HepG2 (cell line): ENCODE data around the gene REPIN1. TPM values are rescaled to one million over a fixed set of nuclear protein-coding genes. Genes with fewer than 3 reads are reported as not detected.

Experiments
- CAMTA2 ChIP-seq: sonication (generic); formaldehyde crosslinking; IDR thresholded peaks from 2 replicates; pipeline ENCODE4 v1.4.0; 2020; ENCODE audit warnings: mild to moderate bottlenecking, missing genetic modification reagents, borderline replicate concordance
- CREB1 ChIP-seq, 2 experiments: fragments of 450-650 bp in 1 of 2; IDR thresholded peaks; 2 replicates each; pipeline ENCODE4 v1.6.1; 2016 to 2017; ENCODE audit warnings: control low read depth in 1 of 2, mild to moderate bottlenecking in 1 of 2, missing compliant biosample characterization in 1 of 2, missing genetic modification characterization in 1 of 2
- KDM5B ChIP-seq: sonication (generic); formaldehyde crosslinking; IDR thresholded peaks from 2 replicates; pipeline ENCODE4 v1.4.0; 2020; ENCODE audit warnings: missing genetic modification reagents, mild to moderate bottlenecking, borderline replicate concordance
- MBD4 ChIP-seq: IDR thresholded peaks from 2 replicates; pipeline ENCODE4 v1.6.1; 2012; ENCODE audit warnings: low read length, inconsistent platforms, borderline replicate concordance
- NR2F1 ChIP-seq, 2 experiments: fragments of 450-650 bp in 1 of 2; formaldehyde crosslinking in 1 of 2; IDR thresholded peaks; 2 replicates each; pipeline versions ENCODE4 v1.5.0 to v1.6.1; 2016 to 2020; ENCODE audit warnings: mild to moderate bottlenecking in 1 of 2, missing compliant biosample characterization in 1 of 2, missing genetic modification reagents in 1 of 2, moderate library complexity in 1 of 2
- PHF21A ChIP-seq: sonication (generic); formaldehyde crosslinking; IDR thresholded peaks from 2 replicates; pipeline ENCODE4 v1.5.0; 2020; ENCODE audit warnings: mild to moderate bottlenecking, missing genetic modification reagents
- PREB ChIP-seq: sonication (generic); formaldehyde crosslinking; IDR thresholded peaks from 2 replicates; pipeline ENCODE4 v1.4.0; 2020; ENCODE audit warnings: missing genetic modification reagents
- RNF219 ChIP-seq: sonication (generic); formaldehyde crosslinking; IDR thresholded peaks from 2 replicates; pipeline ENCODE4 v1.5.0; 2020; ENCODE audit warnings: mild to moderate bottlenecking, missing genetic modification reagents
- SIN3B ChIP-seq: fragments of 150-350 bp; IDR thresholded peaks from 2 replicates; pipeline ENCODE4 v1.6.1; 2014; ENCODE audit warnings: low read length
- ZBED4 ChIP-seq: sonication (generic); formaldehyde crosslinking; IDR thresholded peaks from 2 replicates; pipeline ENCODE4 v1.4.0; 2020; ENCODE audit warnings: missing genetic modification reagents, borderline replicate concordance
- ZKSCAN8 ChIP-seq: IDR thresholded peaks from 2 replicates; pipeline ENCODE4 v1.6.1; 2016; ENCODE audit warnings: borderline replicate concordance, missing genetic modification reagents, missing compliant biosample characterization
- ZNF329 ChIP-seq: sonication (generic); formaldehyde crosslinking; IDR thresholded peaks from 2 replicates; pipeline ENCODE4 v1.9.0; 2021; ENCODE audit warnings: low read depth, mild to moderate bottlenecking, missing genetic modification reagents
- ZNF546 ChIP-seq: sonication (generic); formaldehyde crosslinking; conservative IDR thresholded peaks from 2 replicates; pipeline ENCODE4 v1.8.1; 2023; ENCODE audit warnings: mild to moderate bottlenecking, missing genetic modification reagents
- ZNF564 ChIP-seq: sonication (generic); formaldehyde crosslinking; IDR thresholded peaks from 2 replicates; pipeline ENCODE4 v1.8.1; 2023; ENCODE audit warnings: mild to moderate bottlenecking, missing genetic modification reagents
- ZNF644 ChIP-seq: IDR thresholded peaks from 2 replicates; pipeline ENCODE4 v1.6.1; 2016; ENCODE audit warnings: low read depth
- ZNF691 ChIP-seq: sonication (generic); formaldehyde crosslinking; IDR thresholded peaks from 2 replicates; pipeline ENCODE4 v1.4.0; 2020; ENCODE audit warnings: missing genetic modification reagents, low read depth, mild to moderate bottlenecking, borderline replicate concordance
- ZNF782 ChIP-seq: sonication (generic); formaldehyde crosslinking; IDR thresholded peaks from 2 replicates; pipeline ENCODE4 v1.4.0; 2020; ENCODE audit warnings: missing genetic modification reagents, mild to moderate bottlenecking, borderline replicate concordance
- polyA plus RNA-seq, 8 experiments: library from polyadenylated mRNA; depleted of rRNA in 3 of 8; stranded (reverse) in 7 of 8; unstranded in 1 of 8; fragments of >200 nt; fragmentation: Illumina TruSeq in 4 of 8; extraction: Trizol in 4 of 8; gene quantifications; 2 replicates each; pipeline versions ENCODE4 v1.2.1 to v1.2.3, GENCODE V29; 2011 to 2016; ENCODE audit warnings: low read depth in 4 of 8, missing spikeins in 1 of 8, mixed read lengths in 1 of 8; ENCODE audit not compliant: insufficient read depth in 1 of 8
- total RNA-seq, 5 experiments: library from RNA; depleted of rRNA; stranded (reverse); fragments of >200 nt; fragmentation: Illumina TruSeq; extraction: Trizol; gene quantifications; 2 replicates each; pipeline ENCODE4 v1.2.3, GENCODE V29; 2016; ENCODE audit warnings: low read depth in 1 of 5
- TF ChIP-seq, protein P1 (sequence below): sonication (generic); formaldehyde crosslinking; conservative IDR thresholded peaks from 2 replicates; pipeline ENCODE4 v1.4.0; 2020; ENCODE audit warnings: missing genetic modification reagents

REPIN1 gene
- total and polyA plus RNA-seq, 2 of the 13 experiments (the other 11 are each of a cell fraction or from before 2014, with no cell fraction given), result 69.9 to 108 TPM

DNA sequence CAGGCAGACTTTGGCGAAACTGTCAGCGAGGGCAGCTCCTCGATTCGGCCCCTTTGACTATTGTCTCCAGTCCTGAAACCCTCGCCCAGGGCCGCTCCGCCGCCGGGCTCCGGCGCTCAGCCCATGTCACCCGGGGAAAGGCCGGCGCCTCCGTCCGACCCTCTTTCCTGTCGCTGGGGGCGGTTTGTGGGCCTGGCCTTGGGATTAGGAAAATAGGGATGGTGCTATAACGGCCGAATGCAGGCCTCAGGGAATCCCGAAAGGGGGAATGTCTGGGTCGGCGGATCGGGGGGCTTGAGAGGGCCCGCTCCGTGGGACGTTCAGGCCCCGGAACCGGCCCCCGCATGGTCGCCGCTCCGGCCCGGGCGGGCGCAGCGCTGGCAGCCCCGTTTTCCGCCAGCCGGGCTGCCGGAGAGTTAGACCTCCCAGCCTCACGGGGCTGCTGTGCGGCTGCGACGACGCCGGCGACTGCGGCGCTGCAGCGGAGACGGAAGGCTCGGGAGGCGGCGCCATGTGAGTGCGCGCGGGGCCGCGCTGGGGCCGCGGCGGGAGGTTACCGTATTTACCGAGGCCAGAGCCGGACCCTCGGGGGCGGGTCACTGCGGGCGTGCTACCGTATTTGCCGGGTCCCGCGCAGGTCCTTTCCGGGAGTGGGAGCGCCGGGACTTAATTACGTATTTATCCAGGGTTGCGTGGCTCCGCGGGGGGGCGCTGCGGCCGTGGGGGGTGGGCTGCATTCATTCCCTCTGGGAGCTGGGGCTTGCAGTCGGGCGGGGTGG lies 36.4 kb downstream of the REPIN1 start (continued):
- TF ChIP-seq RNF219 (CRISPR knock-in tag) (0 out of 2 replicates have a peak, but pooled peaks have one; percentile 89), NR2F1 (CRISPR knock-in tag; IDR thresholded peaks at IDR 0.05) (peak in 1 of 2 experiments; percentile 29; a peak in 1 of 4 replicates), CAMTA2 (no peak), ZNF644 (CRISPR knock-in tag) (no peak), MBD4 (no peak), ZNF329 (CRISPR knock-in tag) (no peak; the same call in 1 of the 2 replicates), ZKSCAN8 (CRISPR knock-in tag) (no peak), PREB (CRISPR knock-in tag) (no peak), CREB1 (IDR thresholded peaks at IDR 0.05) (peak; percentile 13; the same call in 1 of the 2 replicates), CREB1 (CRISPR knock-in tag; IDR thresholded peaks at IDR 0.05) (no peak), ZNF691 (CRISPR knock-in tag) (peak; percentile 84; the same call in 1 of the 2 replicates), ZBED4 (CRISPR knock-in tag) (0 out of 2 replicates have a peak, but pooled peaks have one; percentile 21), PHF21A (CRISPR knock-in tag) (peak; percentile 77), SIN3B (no peak), ZNF782 (CRISPR knock-in tag) (peak; percentile 27; the same call in 1 of the 2 replicates), ZNF546 (CRISPR knock-in tag) (peak; percentile 94; the same call in 1 of the 2 replicates), KDM5B (CRISPR knock-in tag) (peak; percentile 77; the same call in 1 of the 2 replicates), ZNF564 (peak; percentile 50; the same call in 1 of the 2 replicates)
- TF ChIP-seq, protein P1, sequence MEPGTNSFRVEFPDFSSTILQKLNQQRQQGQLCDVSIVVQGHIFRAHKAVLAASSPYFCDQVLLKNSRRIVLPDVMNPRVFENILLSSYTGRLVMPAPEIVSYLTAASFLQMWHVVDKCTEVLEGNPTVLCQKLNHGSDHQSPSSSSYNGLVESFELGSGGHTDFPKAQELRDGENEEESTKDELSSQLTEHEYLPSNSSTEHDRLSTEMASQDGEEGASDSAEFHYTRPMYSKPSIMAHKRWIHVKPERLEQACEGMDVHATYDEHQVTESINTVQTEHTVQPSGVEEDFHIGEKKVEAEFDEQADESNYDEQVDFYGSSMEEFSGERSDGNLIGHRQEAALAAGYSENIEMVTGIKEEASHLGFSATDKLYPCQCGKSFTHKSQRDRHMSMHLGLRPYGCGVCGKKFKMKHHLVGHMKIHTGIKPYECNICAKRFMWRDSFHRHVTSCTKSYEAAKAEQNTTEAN (CRISPR knock-in tag), result no peak
